C4-2B (cell line): ENCODE measurements around the gene SPAG9.

ENCODE experiments used
- ZFX ChIP-seq: fragments of 450-650 bp; IDR thresholded peaks from 2 replicates; pipeline ENCODE4 v1.6.1; 2017
- TF ChIP-seq, protein P1 (sequence below): fragments of 450-650 bp; conservative IDR thresholded peaks from 2 replicates; pipeline ENCODE4 v1.5.1; 2017; ENCODE audit warnings: mild to moderate bottlenecking

- TF ChIP-seq, protein P1, sequence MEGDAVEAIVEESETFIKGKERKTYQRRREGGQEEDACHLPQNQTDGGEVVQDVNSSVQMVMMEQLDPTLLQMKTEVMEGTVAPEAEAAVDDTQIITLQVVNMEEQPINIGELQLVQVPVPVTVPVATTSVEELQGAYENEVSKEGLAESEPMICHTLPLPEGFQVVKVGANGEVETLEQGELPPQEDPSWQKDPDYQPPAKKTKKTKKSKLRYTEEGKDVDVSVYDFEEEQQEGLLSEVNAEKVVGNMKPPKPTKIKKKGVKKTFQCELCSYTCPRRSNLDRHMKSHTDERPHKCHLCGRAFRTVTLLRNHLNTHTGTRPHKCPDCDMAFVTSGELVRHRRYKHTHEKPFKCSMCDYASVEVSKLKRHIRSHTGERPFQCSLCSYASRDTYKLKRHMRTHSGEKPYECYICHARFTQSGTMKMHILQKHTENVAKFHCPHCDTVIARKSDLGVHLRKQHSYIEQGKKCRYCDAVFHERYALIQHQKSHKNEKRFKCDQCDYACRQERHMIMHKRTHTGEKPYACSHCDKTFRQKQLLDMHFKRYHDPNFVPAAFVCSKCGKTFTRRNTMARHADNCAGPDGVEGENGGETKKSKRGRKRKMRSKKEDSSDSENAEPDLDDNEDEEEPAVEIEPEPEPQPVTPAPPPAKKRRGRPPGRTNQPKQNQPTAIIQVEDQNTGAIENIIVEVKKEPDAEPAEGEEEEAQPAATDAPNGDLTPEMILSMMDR, result no peak
- no peak for TF ChIP-seq ZFX
Observed at GRCh38 chr17:50918933-50919296, 201.8 kb downstream of the SPAG9 start.
